Measurements from ENCODE around the gene STXBP1.

DNA sequence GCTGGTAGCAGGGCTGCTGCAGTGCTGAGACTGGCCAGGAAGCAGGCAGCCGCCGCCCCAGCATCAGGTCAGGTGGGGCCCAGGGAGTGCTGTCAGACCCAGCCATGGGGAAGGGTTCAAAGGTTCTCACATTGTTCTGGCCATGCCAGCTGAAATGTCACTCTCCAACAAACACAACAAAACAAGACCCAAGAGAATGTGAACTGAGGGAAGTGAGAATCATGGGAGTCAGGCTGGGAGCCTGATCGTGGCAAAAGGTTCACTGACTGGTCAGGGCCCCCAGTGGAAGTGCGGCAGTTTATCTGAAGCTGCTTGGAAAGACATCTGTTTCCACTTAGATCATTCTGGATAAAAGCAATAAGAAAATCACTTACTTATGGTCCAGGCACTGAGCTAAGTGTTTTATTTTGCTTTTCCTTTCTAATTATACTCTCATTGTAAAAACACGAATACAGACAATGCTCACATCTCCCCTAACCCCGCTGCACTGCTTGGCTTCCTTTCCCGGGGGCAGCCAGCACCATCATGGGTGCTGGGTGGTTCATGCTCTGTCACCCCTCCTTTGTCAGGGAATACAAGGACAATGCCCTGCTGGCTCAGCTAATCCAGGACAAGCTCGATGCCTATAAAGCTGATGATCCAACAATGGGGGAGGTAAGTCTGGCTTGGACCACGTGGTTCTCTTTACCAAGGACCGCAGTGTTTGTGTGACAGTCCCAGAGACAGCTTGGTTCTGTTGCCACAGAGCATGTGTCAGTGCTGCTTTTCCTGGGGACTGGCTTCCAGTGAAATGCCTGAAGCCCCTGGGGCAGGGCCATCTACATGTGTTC is 52.8 kb downstream of the STXBP1 start:
- TF ChIP-seq CTCF (IDR thresholded peaks at IDR 0.05) (no peak), EP300 (IDR thresholded peaks at IDR 0.05) (peak in 1 of 2 donors; percentile 31), POLR2A (IDR thresholded peaks at IDR 0.05) (no peak)

Data from tibial nerve (tissue), 4 donors.